NCI-H1417 (cell line): ENCODE data around the gene ZNF608.

Experiments used
- DNase-seq, 3 experiments: peaks; one replicate each; lab custom pipeline; 2025; lab: John Stamatoyannopoulos, UW

Gene ZNF608

GRCh38 chr5:124736805-124737188 is 9.6 kb downstream of the ZNF608 start:
- peak in 1 of 3 experiments; percentile 49 for DNase-seq

- no peak for DNase-seq
Observed at GRCh38 chr5:124736082-124736804, 10.2 kb downstream of the ZNF608 start.

- DNase-seq: no peak
Observed at GRCh38 chr5:124735169-124735858, 11.1 kb downstream of the ZNF608 start.

- DNase-seq: no peak
Observed at GRCh38 chr5:124734574-124735168, 11.8 kb downstream of the ZNF608 start.

- peak; percentile 3 to 78 (median 28) for DNase-seq
Observed at GRCh38 chr5:124733329-124733650, 13.1 kb downstream of the ZNF608 start.

- DNase-seq: peak in 1 of 3 experiments; percentile 39
Observed at GRCh38 chr5:124732428-124733328, 13.8 kb downstream of the ZNF608 start.

GRCh38 chr5:124730381-124730780 is 16.1 kb downstream of the ZNF608 start:
- no peak for DNase-seq

GRCh38 chr5:124729720-124730359 is 16.6 kb downstream of the ZNF608 start:
- DNase-seq: no peak

GRCh38 chr5:124728968-124729332 is 17.5 kb downstream of the ZNF608 start:
- DNase-seq: no peak

GRCh38 chr5:124728331-124728967 is 18.0 kb downstream of the ZNF608 start:
- no peak for DNase-seq

- DNase-seq: no peak
Observed at GRCh38 chr5:124726631-124727362, 19.6 kb downstream of the ZNF608 start.

- no peak for DNase-seq
Observed at GRCh38 chr5:124725622-124726258, 20.7 kb downstream of the ZNF608 start.

GRCh38 chr5:124725040-124725434 is 21.4 kb downstream of the ZNF608 start:
- DNase-seq: no peak

GRCh38 chr5:124724357-124725039 is 21.9 kb downstream of the ZNF608 start:
- no peak for DNase-seq

- peak in 1 of 3 experiments; percentile 18 for DNase-seq
Observed at GRCh38 chr5:124721229-124721735, 25.2 kb downstream of the ZNF608 start.

- no peak for DNase-seq
Observed at GRCh38 chr5:124720593-124720992, 25.8 kb downstream of the ZNF608 start.

- peak in 2 of 3 experiments; percentile 29 to 63 for DNase-seq
Observed at GRCh38 chr5:124719113-124719967, 27.1 kb downstream of the ZNF608 start.

GRCh38 chr5:124718380-124718789 is 28.1 kb downstream of the ZNF608 start:
- DNase-seq: peak in 2 of 3 experiments; percentile 24 to 74
